Tibial nerve (tissue), 4 donors: ENCODE measurements around the gene OR7A10.

ENCODE experiments used
- EP300 ChIP-seq, 2 donors: sonication (generic); formaldehyde crosslinking; IDR thresholded peaks; one replicate each; pipeline ENCODE4 v1.6.1; 2017; ENCODE audit warnings: antibody characterized with exemption in 2 of 2, mild to moderate bottlenecking in 1 of 2
- POLR2A ChIP-seq, 2 donors: fragments of 450-650 bp; IDR thresholded peaks; one replicate each; pipeline ENCODE4 v1.6.1; 2017; ENCODE audit warnings: antibody characterized with exemption in 2 of 2, mild to moderate bottlenecking in 2 of 2, moderate library complexity in 2 of 2
- TF ChIP-seq, protein P1 (sequence below), 5 experiments: fragments of 200-600 bp in 3 of 5; fragments of 450-650 bp in 2 of 5; sonication (generic) in 3 of 5; IDR thresholded peaks; one replicate each; pipeline ENCODE4 v1.5.1; 2016 to 2019; ENCODE audit warnings: antibody characterized with exemption in 5 of 5, mild to moderate bottlenecking in 3 of 5, moderate library complexity in 2 of 5

DNA sequence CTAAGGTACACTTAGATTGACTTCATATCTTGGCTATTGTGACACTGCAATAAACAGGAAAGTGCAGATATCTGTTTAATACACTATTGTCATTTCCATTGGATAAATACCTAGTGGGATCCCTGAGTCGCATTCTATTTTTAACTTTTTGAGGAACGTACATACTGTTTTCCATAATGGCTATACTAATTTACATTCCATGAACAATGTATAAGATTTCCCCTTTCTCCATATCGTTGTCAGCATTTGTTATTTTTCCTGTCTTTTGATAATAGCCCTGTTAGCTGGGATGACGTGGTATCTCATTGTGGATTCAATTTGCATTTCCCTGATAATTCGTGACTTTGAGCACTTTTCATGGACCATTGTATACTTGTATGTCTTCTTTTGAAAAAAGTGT, 19.8 kb upstream of the OR7A10 start:
- TF ChIP-seq, protein P1, sequence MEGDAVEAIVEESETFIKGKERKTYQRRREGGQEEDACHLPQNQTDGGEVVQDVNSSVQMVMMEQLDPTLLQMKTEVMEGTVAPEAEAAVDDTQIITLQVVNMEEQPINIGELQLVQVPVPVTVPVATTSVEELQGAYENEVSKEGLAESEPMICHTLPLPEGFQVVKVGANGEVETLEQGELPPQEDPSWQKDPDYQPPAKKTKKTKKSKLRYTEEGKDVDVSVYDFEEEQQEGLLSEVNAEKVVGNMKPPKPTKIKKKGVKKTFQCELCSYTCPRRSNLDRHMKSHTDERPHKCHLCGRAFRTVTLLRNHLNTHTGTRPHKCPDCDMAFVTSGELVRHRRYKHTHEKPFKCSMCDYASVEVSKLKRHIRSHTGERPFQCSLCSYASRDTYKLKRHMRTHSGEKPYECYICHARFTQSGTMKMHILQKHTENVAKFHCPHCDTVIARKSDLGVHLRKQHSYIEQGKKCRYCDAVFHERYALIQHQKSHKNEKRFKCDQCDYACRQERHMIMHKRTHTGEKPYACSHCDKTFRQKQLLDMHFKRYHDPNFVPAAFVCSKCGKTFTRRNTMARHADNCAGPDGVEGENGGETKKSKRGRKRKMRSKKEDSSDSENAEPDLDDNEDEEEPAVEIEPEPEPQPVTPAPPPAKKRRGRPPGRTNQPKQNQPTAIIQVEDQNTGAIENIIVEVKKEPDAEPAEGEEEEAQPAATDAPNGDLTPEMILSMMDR (IDR thresholded peaks at IDR 0.05) = no peak
- TF ChIP-seq POLR2A (IDR thresholded peaks at IDR 0.05) = no peak
- no peak for TF ChIP-seq EP300 (IDR thresholded peaks at IDR 0.05)
